ENCODE results near the gene MED13L. TPM values are rescaled to one million over a fixed set of nuclear protein-coding genes. Genes with fewer than 3 reads are reported as not detected.

The MED13L gene
- total RNA-seq, 1 donor from 2014 or later = 141 TPM

GRCh38 chr12:115930336-115930735, 347.2 kb downstream of the MED13L start:
- H3K36me3 Mint-ChIP-seq (ENCODE audit: insufficient read depth) = no peaks in the 10 kb centered on the region
- peaks cover 5% of the 10 kb centered on the region for H3K27me3 Mint-ChIP-seq
- DNase-seq (ENCODE audit: low spot score, unreplicated experiment) = no peak
- H3K27ac Mint-ChIP-seq = no peak overlapping the region
- TF ChIP-seq CTCF (IDR thresholded peaks at IDR 0.05; ENCODE audit: unreplicated experiment) = no peak
- H3K9me3 Mint-ChIP-seq (ENCODE audit: low read depth) = no peaks in the 10 kb centered on the region
- H3K4me3 Mint-ChIP-seq (ENCODE audit: low read depth) = no peak overlapping the region
- no peaks in the 10 kb centered on the region for H3K4me1 Mint-ChIP-seq (ENCODE audit: low read depth)

- Mint-ChIP-seq H3K4me3 (ENCODE audit: low read depth) (no peak overlapping the region), H3K4me1 (ENCODE audit: low read depth) (no peaks in the 10 kb centered on the region), H3K36me3 (ENCODE audit: insufficient read depth) (peaks cover 1% of the 10 kb centered on the region), H3K27ac (no peak overlapping the region), H3K9me3 (ENCODE audit: low read depth) (peaks cover 9% of the 10 kb centered on the region), H3K27me3 (peaks cover 10% of the 10 kb centered on the region)
- no peak for TF ChIP-seq CTCF (IDR thresholded peaks at IDR 0.05; ENCODE audit: unreplicated experiment)
- DNase-seq (ENCODE audit: low spot score, unreplicated experiment) = no peak
Measured at GRCh38 chr12:115926037-115926670, 351.3 kb downstream of the MED13L start.

GRCh38 chr12:115923851-115924250, 353.6 kb downstream of the MED13L start:
- no peak overlapping the region for H3K27ac Mint-ChIP-seq
- H3K9me3 Mint-ChIP-seq (ENCODE audit: low read depth) = peaks cover 9% of the 10 kb centered on the region
- peaks cover 11% of the 10 kb centered on the region for H3K27me3 Mint-ChIP-seq
- no peak for TF ChIP-seq CTCF (IDR thresholded peaks at IDR 0.05; ENCODE audit: unreplicated experiment)
- H3K36me3 Mint-ChIP-seq (ENCODE audit: insufficient read depth) = peaks cover 1% of the 10 kb centered on the region
- H3K4me3 Mint-ChIP-seq (ENCODE audit: low read depth) = no peak overlapping the region
- no peaks in the 10 kb centered on the region for H3K4me1 Mint-ChIP-seq (ENCODE audit: low read depth)
- DNase-seq (ENCODE audit: low spot score, unreplicated experiment) = no peak

GRCh38 chr12:115922952-115923564, 354.4 kb downstream of the MED13L start:
- Mint-ChIP-seq H3K9me3 (ENCODE audit: low read depth) (peaks cover 9% of the 10 kb centered on the region), H3K27me3 (peaks cover 17% of the 10 kb centered on the region), H3K27ac (no peak overlapping the region), H3K36me3 (ENCODE audit: insufficient read depth) (peaks cover 1% of the 10 kb centered on the region), H3K4me1 (ENCODE audit: low read depth) (peaks cover 3% of the 10 kb centered on the region), H3K4me3 (ENCODE audit: low read depth) (no peak overlapping the region)
- TF ChIP-seq CTCF (IDR thresholded peaks at IDR 0.05; ENCODE audit: unreplicated experiment) = peak; percentile 35
- DNase-seq (ENCODE audit: low spot score, unreplicated experiment) = no peak

- Mint-ChIP-seq H3K9me3 (ENCODE audit: low read depth) (peaks cover 9% of the 10 kb centered on the region), H3K36me3 (ENCODE audit: insufficient read depth) (peaks cover 1% of the 10 kb centered on the region), H3K27me3 (peaks cover 31% of the 10 kb centered on the region), H3K27ac (peak overlapping the region; percentile 67), H3K4me3 (ENCODE audit: low read depth) (no peak overlapping the region), H3K4me1 (ENCODE audit: low read depth) (peaks cover 8% of the 10 kb centered on the region)
- no peak for DNase-seq (ENCODE audit: low spot score, unreplicated experiment)
- no peak for TF ChIP-seq CTCF (IDR thresholded peaks at IDR 0.05; ENCODE audit: unreplicated experiment)
Measured at GRCh38 chr12:115920395-115921183, 356.9 kb downstream of the MED13L start.
